HG03135 (cell line): ENCODE results near the gene SIRPA.
A peak's percentile ranks its signal among the peaks of the same experiment; 100 is the strongest.

Source experiments
- ATAC-seq: cut with Tn5 transposase; IDR thresholded peaks from one replicate; pipeline ENCODE4 v1.9.1; 2021; ENCODE audit warnings: mild to moderate bottlenecking, moderate library complexity; ENCODE audit not compliant: unreplicated experiment

SIRPA gene

GRCh38 chr20:1887756-1888155 lies 7.5 kb upstream of the SIRPA start:
- ATAC-seq: no peak

- ATAC-seq: no peak
These were observed 6.3 kb upstream of the SIRPA start for GRCh38 chr20:1888796-1889463.

GRCh38 chr20:1890469-1891262 lies 4.5 kb upstream of the SIRPA start:
- no peak for ATAC-seq

GRCh38 chr20:1891263-1892118 lies 3.7 kb upstream of the SIRPA start:
- ATAC-seq: no peak

- no peak for ATAC-seq
These were observed 3.2 kb upstream of the SIRPA start for GRCh38 chr20:1892119-1892385.

- ATAC-seq: no peak
These were observed 1.3 kb upstream of the SIRPA start for GRCh38 chr20:1893721-1894470.

GRCh38 chr20:1894471-1894950 lies 696 bp upstream of the SIRPA start:
- ATAC-seq: no peak

GRCh38 chr20:1895674-1896483 lies 672 bp downstream of the SIRPA start:
- ATAC-seq: no peak

GRCh38 chr20:1896484-1897258 lies 1.5 kb downstream of the SIRPA start:
- no peak for ATAC-seq

GRCh38 chr20:1897541-1897940 lies 2.3 kb downstream of the SIRPA start:
- no peak for ATAC-seq

- ATAC-seq: peak; percentile 52
These were observed 2.8 kb downstream of the SIRPA start for GRCh38 chr20:1897965-1898464.

- no peak for ATAC-seq
These were observed 3.5 kb downstream of the SIRPA start for GRCh38 chr20:1898482-1899240.

- ATAC-seq: no peak
These were observed 4.0 kb downstream of the SIRPA start for GRCh38 chr20:1899241-1899525.

- ATAC-seq: no peak
These were observed 5.2 kb downstream of the SIRPA start for GRCh38 chr20:1900321-1900801.

- no peak for ATAC-seq
These were observed 6.5 kb downstream of the SIRPA start for GRCh38 chr20:1901704-1902103.

- ATAC-seq: no peak
These were observed 7.0 kb downstream of the SIRPA start for GRCh38 chr20:1902188-1902587.

GRCh38 chr20:1904135-1904534 lies 8.9 kb downstream of the SIRPA start:
- no peak for ATAC-seq

- ATAC-seq: no peak
These were observed 9.8 kb downstream of the SIRPA start for GRCh38 chr20:1905009-1905408.
